ENCODE results near the gene NDUFB3.

NDUFB3 gene

GRCh38 chr2:201130524-201131186 is 58.9 kb downstream of the NDUFB3 start:
- DNase-seq: peak; percentile 78

DNA sequence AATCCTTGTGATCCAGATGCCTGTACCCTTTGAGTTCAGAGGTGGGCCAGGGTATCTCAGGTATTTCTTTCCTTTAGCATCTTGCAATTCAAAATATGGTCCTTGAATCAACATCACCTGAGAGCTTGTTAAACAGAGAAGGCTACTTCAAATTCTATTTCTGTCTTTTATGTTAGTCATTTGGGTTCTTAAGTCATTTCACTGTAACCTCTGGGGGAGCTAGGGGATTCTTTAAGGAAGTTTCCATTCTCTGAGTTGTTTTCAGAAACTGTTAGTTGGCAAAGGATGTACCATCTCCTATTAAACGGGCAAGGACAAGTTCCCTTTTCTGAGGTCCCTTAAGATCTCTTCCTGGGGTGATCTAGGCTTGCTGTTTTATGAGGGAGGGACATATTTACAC is 60.7 kb downstream of the NDUFB3 start:
- no peak for DNase-seq
